GM21381 (cell line): ENCODE measurements around the gene AVEN.
"Not testable (repeated sequence)": the region's sequence is repeated elsewhere in the genome, so short reads cannot be mapped to it uniquely, and the experiment has no call there.

Source experiments
- ATAC-seq: cut with Tn5 transposase; IDR thresholded peaks from one replicate; pipeline ENCODE4 v1.9.1; 2021; ENCODE audit warnings: mild to moderate bottlenecking, moderate library complexity; ENCODE audit not compliant: unreplicated experiment

AVEN gene, protein sequence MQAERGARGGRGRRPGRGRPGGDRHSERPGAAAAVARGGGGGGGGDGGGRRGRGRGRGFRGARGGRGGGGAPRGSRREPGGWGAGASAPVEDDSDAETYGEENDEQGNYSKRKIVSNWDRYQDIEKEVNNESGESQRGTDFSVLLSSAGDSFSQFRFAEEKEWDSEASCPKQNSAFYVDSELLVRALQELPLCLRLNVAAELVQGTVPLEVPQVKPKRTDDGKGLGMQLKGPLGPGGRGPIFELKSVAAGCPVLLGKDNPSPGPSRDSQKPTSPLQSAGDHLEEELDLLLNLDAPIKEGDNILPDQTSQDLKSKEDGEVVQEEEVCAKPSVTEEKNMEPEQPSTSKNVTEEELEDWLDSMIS

DNA sequence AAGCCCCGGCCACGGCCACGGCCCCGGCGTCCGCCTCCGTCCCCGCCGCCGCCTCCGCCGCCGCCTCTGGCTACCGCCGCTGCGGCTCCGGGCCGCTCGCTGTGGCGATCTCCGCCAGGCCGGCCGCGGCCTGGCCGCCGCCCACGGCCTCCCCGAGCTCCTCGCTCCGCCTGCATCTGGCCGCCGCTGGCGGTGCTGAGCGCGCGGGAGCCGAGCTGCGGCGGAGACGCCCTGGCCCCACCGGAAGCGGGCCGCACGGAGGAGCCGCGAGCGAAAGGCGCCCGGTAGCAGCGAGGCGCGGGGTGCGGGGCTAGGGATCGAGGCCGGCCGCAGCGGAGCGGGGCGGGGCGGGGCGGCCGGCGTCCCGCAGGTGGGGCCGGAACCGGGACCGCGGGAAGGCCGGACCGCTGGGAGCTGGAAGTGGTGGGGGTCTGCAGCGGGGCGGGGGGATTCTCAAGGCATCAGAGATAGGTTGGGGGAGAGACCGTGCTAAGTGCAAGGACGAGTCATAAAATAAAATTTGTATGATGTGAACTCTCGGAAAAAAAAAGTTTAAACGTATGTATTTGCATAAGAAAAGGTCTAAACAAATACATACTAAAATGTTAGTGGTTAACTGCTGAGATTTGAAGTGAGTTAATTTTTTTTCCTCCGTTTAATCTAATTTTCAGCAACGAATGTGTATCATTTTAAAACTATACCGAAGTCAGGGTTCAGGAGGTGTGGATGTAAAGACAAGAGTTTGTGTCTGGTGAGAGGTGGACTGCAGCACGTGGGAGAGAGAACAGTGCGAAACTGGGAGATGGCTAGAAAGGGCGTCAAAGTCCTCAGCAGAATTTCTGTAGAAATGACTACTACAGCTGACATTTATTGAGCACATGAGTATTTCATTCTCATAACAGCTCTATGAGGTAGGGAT is at the start of gene AVEN:
TSS of gene AVEN (minus strand) at position 334 of the 919 bp plus-strand sequence. CDS start at position 176, 158 bp downstream.
- peak; percentile 44 for ATAC-seq

DNA sequence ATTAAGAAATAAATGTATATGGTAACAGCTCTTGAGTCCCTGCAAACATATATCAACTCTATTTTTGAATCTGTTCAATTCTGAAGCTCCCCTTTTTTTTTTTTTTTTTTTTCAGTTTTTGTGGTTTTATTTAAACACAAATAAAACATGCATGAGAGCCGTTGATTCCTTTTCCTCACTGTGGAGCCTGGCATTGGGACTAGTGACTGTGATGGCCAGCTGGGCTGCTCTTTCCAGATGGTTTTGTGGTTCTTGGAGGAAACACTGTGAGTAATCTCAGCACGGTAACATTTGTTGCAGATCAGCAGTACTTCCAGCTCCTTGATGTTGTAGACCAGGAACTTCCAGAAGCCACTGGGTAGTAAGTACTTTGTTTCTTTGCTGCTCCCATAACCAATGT is 46.7 kb upstream of the AVEN start:
- no peak for ATAC-seq

DNA sequence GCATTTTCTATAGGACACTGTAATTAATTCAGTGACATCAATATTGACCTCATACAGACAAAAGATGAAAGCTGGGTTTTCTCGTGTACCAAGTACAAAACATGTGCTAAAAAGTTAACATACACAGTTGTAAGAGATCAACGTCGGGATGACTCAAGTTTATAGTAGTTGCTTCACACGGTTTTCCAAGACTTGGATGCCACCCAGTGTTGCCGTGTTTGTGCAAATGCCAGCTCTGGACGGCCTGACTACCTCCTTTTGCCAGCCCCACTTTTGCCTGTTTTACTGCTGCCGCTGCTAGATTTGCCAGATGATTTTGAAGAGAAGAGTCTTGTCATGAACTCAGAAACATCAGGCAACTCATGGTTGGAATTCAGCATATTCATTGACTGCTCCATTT is 45.1 kb upstream of the AVEN start:
- no peak for ATAC-seq

DNA sequence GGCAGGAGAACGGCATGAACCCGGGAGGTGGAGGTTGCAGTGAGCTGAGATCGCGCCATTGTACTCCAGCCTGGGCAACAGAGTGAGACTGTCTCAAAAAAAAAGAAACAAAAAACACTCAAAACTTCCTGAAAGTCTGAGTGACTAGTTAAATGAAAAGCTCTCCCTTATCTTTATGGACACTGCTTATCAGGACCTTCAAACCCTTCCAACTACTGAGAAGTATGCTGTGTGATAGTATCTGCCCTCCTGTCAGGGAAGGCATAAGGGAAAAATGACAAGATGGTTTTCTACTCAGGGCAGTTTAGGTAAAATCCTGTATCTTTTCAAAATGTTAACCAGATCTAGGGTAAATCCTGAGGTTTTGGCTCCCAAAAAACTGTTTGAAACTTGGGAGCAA is 40.9 kb upstream of the AVEN start:
- ATAC-seq = no peak

DNA sequence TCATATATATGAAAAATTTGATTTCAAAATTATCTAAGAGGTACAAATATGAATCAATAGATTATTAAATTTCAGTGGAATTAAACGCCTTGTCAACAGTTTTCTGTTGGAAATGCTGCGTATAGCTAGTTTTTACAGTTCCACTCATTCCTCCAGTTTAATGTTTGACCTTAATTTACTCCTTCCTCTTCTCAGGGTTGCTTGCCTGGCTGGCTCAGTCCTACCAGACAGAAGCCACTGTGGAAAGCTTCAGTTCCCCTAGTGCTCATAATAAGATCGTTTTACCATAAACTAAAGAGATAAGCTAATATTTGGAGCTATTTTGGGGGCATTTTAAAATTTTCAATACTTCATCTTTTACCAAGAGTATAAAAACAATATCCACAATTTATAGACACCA is 39.9 kb upstream of the AVEN start:
- ATAC-seq = no peak

DNA sequence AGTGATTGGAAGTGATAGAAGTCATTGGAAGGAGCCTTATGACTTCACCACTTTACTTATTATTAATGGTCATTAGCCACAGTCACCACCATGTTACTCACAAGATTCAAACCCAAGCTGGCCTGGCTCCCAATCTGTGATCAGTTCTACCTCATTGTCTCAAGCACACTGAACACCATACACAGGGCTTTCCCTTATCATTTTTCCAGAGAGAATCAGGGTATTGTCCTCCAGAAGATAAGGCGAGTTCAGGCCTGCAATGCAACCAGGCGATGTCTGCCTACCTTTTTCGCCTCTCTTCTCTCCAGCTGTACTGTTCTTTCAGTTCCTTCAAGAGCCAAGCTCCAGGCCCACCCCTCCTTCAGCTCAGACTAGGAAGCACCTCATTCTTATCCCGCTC is 37.8 kb upstream of the AVEN start:
- ATAC-seq = no peak

DNA sequence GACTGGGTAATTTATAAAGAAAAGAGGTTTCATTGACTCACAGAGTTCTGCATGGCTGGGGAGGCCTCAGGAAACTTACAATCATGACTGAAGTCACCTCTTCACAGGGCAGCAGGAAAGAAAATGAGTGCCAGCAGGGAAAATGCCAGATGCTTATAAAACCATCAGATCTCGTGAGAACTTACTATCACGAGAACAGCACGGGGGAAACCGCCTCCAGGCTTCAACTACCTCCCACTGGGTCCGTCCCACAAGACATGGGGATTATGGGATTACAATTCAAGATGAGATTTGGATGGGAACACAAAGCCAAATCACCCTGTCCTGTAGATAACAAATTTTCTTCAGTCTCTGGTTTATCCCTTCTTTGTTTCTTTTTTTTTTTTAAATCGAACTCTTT is 31.0 kb upstream of the AVEN start:
- ATAC-seq = no peak

DNA sequence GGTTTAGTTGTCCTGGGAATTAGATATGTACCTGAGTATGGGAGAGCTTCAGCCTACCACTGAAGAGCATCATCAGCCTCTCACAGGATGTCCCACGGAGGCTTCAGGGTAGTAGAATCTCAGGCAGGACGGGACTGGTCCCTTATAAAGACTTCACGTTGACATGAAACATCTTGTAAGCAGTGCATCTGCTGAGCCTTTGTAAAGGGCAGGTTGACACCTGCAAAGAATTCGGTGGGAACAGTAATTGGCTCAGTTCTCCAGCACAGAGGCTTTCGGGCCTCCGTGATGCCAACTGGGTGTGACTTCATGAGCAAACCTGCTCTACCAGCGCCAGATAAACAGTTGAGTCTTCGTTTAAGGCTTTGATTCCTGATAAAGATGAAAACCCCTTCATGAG is 26.9 kb upstream of the AVEN start:
- ATAC-seq = no peak

DNA sequence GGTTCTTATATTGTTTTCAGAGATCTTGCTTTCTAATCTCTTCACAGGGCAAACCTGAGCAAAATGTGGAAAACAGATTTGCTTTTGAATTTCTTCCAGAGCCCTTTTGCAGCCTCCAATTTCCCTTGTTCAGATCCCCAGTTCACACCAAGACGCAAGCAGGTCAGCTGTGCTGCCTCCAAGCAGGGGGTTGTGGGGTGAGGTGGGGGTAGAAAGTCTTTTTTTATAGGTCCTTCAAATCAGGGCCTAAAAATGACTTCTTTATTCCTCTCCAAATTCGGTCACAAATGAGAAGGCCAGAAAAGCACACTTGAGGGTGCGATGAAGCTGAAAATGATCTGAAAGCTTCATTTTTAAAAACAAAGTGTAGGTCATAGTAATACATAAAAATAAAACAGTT is 26.3 kb upstream of the AVEN start:
- no peak for ATAC-seq

DNA sequence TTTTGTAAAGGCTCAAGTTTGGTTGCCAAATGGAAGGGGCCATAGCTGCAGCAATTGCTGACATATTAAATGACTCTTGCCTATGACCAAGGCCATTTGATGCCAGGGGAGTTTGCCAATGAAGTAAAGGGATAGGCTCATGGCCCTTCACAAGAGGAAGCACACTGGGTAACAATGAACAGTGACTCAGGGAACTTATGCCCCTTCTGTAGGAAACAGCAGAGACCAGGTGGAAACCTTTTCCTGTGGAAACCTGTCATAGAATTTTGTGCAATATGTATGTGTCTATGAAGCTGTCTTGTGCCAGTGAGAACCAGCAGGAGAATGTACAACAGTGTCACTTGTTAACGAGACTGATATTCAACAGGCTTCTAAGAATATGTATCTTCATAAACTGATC is 25.4 kb upstream of the AVEN start:
- ATAC-seq = no peak

DNA sequence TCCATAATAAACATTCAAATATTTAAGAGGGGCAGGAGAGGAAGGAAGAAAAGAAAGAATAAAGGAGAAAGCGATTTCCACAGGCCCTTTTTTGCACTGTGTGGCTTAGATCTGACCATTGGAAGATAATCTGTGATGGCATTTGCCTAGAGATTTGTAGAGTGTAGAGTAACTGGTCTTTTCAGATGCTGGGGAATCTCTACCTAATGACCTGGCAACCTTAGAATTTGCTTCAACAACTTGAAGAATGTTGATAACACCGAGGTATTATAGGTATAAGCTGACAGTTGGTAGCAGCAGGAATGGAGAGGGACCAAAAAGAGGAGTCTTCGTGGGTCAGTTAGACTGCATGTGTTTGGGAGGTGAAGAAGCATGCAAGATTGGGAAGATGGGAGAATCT is 20.9 kb upstream of the AVEN start:
- no peak for ATAC-seq

DNA sequence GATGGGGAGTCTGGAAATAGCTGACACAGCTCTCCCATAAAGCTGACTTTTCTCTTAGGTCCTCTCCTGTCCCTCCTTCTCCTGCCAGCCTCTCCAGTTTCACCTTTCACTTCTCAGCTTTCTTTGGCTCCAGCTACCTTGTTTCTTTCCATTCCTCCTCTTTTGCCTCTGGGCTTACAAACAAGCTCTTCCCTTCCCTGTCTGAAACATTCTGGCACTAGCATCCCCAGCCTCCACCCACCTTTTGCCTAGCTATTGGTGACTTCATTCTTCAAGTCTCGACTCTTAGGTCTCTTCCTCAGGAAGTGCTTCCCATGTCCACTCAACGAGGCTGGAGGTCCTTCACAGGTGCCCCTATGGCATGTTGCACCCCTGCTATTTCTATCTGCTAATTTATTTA is 20.5 kb upstream of the AVEN start:
- ATAC-seq = no peak

DNA sequence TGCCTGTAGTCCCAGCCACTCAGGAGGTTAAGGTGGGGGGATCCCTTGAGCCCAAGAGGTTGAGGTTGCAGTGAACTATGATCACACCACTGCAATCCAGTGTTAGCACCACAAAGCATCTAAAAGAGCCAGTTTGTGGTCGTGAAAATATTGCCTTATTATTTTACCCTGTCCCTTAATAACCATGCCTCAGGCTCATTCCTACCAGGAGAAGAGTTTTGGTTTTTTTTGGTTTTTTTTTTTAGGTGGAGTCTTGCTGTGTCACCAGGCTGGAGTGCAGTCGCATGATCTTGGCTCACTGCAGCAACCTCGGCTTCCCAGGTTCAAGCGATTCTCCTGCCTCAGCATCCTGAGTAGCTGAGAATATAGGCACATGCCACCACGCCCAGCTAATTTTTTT is 17.9 kb upstream of the AVEN start:
- ATAC-seq = no peak

DNA sequence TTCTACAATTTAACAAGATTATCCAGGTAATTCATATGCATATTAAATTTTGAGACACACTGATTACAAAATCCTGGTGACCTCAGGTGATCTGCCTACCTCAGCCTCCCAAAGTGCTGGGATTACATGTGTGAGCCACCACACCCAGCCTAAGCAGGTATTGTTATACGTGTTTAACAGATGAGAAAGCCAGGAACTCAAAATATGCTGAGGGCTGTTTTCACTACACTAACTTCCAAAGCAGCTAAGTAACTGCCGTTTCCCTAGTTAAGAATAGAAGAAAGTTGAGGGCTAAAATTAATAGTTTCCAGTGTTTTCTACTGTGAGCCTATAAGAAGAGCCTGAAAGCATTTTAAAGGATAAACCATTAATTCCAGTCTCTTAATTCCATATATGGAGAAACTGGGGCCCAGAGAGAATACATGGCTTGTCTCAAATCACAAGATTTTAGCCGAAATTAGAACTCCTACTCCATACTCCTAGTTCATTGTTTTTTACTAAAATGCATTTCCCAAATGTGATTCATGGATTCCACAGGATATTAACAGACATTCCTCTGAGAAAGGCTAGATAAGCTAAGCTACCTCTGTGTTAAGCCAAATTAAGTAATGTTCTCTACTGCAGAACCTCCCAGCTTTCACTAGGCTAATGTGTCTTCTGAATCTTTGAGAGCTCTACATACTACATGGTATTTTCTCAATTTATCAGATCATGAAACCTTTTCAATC is 17.0 kb upstream of the AVEN start:
- no peak for ATAC-seq

DNA sequence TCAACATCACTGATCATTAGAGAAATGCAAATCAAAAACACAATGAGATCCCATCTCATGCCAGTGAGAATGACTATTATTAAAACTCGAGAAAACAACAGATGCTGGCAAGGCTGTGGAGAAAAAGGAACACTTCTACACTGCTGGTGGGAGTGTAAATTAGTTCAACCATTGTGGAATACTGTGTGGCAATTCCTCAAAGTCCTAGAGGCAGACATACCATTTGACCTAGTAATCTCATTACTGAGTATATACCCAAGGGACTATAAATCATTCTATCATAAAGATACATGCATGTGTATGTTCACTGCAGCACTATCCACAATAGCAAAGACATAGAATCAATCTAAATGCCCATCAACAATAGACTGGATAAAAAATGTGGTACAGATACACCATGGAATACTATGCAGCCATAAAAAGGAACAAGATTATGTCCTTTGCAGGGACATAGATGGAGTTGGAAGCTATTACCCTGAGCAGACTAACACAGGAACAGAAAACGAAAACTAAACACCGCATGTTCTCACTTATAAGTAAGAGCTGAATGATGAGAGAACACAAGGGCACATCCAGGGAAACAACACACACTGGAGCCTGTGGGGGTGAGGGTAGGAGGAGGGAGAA is 15.2 kb upstream of the AVEN start:
- no peak for ATAC-seq

DNA sequence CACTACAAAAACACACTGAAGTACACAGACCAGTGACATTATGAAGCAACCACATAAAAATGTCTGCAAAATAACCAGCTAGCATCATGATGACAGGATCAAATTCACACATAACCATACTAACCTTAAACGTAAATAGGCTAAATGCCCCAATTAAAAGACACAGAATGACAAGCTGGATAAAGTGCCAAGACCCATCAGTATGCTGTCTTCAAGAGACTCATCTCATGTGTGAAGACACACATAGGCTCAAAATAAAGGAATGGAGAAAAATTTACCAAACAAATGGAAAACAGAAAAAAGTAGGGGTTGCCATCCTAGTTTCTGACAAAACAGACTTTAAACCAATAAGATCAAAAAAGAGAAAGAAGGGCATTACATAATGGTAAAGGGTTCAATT is 11.4 kb upstream of the AVEN start:
- ATAC-seq = not testable (repeated sequence)

DNA sequence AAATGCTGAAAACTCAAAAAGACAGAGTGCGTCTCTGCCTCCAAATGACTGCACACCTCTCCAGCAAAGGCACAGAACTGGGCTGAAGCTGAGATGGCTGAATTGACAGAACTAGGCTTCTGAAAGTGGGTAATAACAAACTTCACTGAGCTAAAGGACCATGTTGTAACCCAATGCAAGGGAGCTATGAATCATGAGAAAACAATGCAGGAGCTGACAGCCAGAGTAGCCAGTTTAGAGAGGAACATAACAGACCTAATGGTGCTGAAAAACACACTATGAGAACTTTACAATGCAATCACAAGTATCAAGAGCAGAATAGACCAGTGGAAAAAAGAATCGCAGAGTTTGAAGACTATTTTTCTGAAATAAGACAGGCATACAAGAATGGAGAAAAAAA is 10.1 kb upstream of the AVEN start:
- no peak for ATAC-seq

DNA sequence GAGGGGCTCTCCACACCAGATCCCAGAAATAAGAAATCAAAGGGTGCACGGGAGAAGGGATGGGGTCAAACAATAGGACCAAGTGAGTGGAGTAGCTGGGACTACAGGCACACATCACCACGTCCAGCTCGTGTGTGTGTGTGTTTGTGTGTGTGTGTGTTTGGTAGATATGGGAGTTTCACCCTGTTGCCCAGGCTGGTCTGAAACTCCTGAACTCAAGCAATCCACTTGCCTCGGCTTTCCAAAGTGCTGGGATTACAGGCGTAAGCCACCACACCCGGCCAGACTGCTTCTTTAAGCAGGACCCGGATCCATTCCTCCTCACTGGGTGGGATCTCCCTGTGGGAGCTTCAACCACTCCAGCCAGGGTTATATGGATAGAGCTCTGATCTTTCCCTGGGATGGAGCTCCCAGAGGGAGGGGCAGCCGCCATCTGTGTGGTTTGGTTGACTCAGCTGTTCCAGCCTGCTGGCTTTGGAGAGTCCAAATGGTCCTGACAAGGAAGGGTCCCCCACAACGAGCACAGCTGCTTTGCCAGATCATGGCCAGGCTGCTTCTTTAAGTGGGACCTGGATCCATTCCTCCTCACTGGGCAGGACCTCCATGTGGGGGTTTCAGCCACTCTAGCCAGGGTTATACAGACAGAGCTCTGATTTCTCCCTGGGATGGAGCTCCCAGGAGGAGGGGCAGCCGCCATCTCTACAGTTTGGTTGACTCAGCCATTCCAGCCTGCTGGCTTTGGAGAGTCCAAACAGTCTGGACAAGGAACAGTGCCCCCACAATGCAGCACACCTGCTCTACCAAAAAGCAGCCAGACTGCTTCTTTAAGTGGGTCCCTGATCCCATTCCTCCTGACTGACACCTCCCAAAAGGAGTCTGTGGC is 9.1 kb upstream of the AVEN start:
- ATAC-seq = no peak

DNA sequence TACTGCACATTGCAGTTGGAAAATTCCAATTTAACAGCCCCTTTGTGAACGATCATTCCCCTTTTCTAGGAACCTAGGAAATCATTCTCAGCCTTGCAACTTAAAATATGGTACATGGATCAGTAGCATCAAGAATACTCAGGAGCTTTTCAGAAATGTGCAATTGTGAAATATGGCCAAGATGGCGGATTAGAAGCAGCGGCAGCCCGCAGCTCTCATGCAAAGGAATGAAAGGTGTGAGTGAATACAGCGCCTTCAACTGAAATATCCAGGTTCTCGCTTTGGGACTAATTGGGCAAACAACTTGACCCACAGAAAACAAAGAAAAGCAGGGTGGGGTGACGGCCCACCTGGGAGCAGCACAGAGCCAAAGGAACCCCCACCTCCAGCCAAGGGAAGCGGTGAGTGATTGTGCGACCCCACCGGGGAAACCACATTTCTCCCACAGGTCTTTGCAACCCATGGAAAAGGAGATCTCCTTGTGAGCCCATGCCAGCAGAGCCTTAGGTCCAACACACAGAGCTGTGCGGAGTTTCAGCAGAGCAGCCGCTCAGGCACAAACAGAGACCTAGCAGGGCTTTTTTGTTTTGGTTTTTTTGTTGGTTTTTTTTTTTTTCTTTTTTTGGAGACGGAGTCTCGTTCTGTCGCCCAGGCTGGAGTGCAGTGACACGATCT is 7.6 kb upstream of the AVEN start:
- no peak for ATAC-seq

DNA sequence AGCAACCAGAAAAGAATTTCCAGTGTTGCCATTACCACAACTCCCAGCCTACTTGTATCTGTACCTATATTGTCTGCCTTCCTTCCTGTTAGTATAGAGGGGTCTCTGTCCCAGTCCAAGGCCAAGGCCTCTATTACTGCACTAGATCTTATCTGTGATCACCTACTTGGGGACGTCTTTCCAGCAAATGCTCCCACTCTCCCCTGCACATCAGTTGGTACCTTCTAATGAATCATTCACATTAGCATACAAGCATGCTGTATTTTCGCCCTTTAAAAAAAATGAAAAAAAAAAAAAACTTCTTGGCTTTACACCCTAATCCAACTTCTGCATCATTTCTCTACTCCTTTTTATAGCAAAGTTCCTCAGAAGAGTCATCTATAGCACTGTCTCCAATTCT is 4.8 kb upstream of the AVEN start:
- ATAC-seq = no peak
